AG09319 (cell line): ENCODE data around the gene LRP1-AS.
A peak's percentile ranks its signal among the peaks of the same experiment; 100 is the strongest.

Source experiments
- DNase-seq: peaks from one replicate; pipeline ENCODE4 v3.0.0-alpha.2; 2010; ENCODE audit warnings: low read depth; ENCODE audit errors: extremely low read depth
- CTCF ChIP-seq: IDR thresholded peaks from 2 replicates; pipeline ENCODE4 v1.5.1; 2011; ENCODE audit warnings: low read depth, mild to moderate bottlenecking, inconsistent platforms, low read length, moderate library complexity

LRP1-AS gene

GRCh38 chr12:57141249-57141648 lies 6.2 kb downstream of the LRP1-AS start:
- no peak for TF ChIP-seq CTCF
- no peak for DNase-seq

GRCh38 chr12:57139796-57140649 lies 7.4 kb downstream of the LRP1-AS start:
- no peak for DNase-seq
- no peak for TF ChIP-seq CTCF

- no peak for TF ChIP-seq CTCF
- DNase-seq = peak; percentile 54
Measured at GRCh38 chr12:57138526-57139272, 8.7 kb downstream of the LRP1-AS start.

- no peak for TF ChIP-seq CTCF
- peak; percentile 61 for DNase-seq
Measured at GRCh38 chr12:57135527-57136326, 11.7 kb downstream of the LRP1-AS start.

- no peak for TF ChIP-seq CTCF
- DNase-seq = no peak
Measured at GRCh38 chr12:57134949-57135348, 12.5 kb downstream of the LRP1-AS start.

GRCh38 chr12:57133916-57134315 lies 13.5 kb downstream of the LRP1-AS start:
- no peak for TF ChIP-seq CTCF
- no peak for DNase-seq
